Left lobe of liver (tissue), 2 donors: ENCODE measurements around the gene SPARC. TPM values are rescaled to one million over a fixed set of nuclear protein-coding genes. Genes with fewer than 3 reads are reported as not detected.
"Not testable (repeated sequence)": the region's sequence is repeated elsewhere in the genome, so short reads cannot be mapped to it uniquely, and the experiment has no call there.

Experiments
- ATAC-seq: fragments of 200-7000 bp; cut with Tn5 transposase; one replicate; pipeline ENCODE4 v1.9.1; 2020; ENCODE audit warnings: mild to moderate bottlenecking, moderate library complexity
- DNase-seq: peaks from one replicate; pipeline ENCODE4 v3.0.0-alpha.2; 2020; ENCODE audit warnings: low spot score
- total RNA-seq: library from RNA; stranded (reverse); gene quantifications from one replicate; pipeline ENCODE4 v1.2.1, GENCODE V29; 2021
- donor health status: DM: no; HTN: no; CAD: no; lungs with moderate emphysema.
- donor health status: DM: no; HTN: yes; CAD: no.

The SPARC gene
- total RNA-seq, 1 donor from 2014 or later = 90.7 TPM

- DNase-seq (no peak), ATAC-seq (no peak)
Observed at GRCh38 chr5:151700820-151701219, 14.1 kb upstream of the SPARC start.

DNA sequence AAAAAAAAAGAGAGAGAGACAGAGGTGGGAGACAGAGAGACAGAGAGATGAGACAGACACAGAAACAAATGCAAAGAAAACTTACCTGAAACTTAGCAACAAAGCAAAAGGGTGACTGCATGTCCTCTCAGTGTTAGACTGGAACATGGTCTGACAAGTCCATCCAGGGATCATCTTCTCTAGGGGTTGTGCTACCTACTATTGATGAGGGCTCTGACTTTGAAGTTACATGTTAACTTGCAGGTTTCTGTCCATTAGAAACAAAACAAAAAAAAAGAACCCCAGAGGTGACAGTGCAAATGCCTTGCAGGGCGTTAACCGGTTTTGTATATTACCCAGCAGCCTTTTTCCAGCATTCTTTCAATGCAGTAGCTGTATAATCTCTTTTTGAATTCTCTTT, 13.6 kb upstream of the SPARC start:
- no peak for DNase-seq
- ATAC-seq = no peak

- ATAC-seq = peak; percentile 62
- DNase-seq = no peak
Observed at GRCh38 chr5:151699071-151699901, 12.6 kb upstream of the SPARC start.

GRCh38 chr5:151698081-151698480, 11.4 kb upstream of the SPARC start:
- ATAC-seq = not testable (repeated sequence)

GRCh38 chr5:151697452-151697851, 10.7 kb upstream of the SPARC start:
- DNase-seq (no peak), ATAC-seq (no peak)

More at GRCh38 chr5:151698081-151698480, 11.4 kb upstream of the SPARC start:
- not testable (repeated sequence) for DNase-seq

- ATAC-seq = no peak
Observed at GRCh38 chr5:151696470-151697061, 9.9 kb upstream of the SPARC start.

DNA sequence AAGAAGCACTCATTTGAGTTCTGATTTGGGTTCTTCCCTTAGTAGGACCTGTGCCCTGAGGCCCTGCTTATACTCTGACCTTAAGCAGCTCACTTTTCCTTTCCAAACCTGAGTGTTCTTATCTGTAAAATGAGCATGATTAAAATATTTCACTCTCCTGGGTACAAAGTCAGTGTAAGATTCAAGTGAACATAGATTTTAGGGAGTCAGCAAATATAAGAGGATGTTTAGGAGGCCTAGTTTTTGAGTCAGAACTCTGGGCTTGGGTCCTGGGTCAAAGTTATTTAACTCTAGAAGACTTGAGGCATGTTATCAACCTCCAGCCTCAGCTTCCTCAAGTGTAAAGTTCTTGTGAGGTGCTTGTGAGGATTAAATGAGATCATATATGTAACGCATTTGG, 8.7 kb upstream of the SPARC start:
- DNase-seq = no peak
- no peak for ATAC-seq

More at GRCh38 chr5:151696470-151697061, 9.9 kb upstream of the SPARC start:
- DNase-seq = no peak

- DNase-seq (no peak), ATAC-seq (no peak)
Observed at GRCh38 chr5:151694035-151694485, 7.3 kb upstream of the SPARC start.

- no peak for DNase-seq
Observed at GRCh38 chr5:151692312-151692711, 5.6 kb upstream of the SPARC start.

GRCh38 chr5:151691706-151692105, 5.0 kb upstream of the SPARC start:
- DNase-seq = no peak
- no peak for ATAC-seq

More at GRCh38 chr5:151692312-151692711, 5.6 kb upstream of the SPARC start:
- no peak for ATAC-seq

- ATAC-seq, DNase-seq: not testable (repeated sequence)
Observed at GRCh38 chr5:151689591-151689990, 2.9 kb upstream of the SPARC start.

GRCh38 chr5:151688436-151688835, 1.7 kb upstream of the SPARC start:
- ATAC-seq = no peak
- no peak for DNase-seq

GRCh38 chr5:151685749-151686673, 704 bp downstream of the SPARC start:
- DNase-seq (no peak), ATAC-seq (no peak)

DNA sequence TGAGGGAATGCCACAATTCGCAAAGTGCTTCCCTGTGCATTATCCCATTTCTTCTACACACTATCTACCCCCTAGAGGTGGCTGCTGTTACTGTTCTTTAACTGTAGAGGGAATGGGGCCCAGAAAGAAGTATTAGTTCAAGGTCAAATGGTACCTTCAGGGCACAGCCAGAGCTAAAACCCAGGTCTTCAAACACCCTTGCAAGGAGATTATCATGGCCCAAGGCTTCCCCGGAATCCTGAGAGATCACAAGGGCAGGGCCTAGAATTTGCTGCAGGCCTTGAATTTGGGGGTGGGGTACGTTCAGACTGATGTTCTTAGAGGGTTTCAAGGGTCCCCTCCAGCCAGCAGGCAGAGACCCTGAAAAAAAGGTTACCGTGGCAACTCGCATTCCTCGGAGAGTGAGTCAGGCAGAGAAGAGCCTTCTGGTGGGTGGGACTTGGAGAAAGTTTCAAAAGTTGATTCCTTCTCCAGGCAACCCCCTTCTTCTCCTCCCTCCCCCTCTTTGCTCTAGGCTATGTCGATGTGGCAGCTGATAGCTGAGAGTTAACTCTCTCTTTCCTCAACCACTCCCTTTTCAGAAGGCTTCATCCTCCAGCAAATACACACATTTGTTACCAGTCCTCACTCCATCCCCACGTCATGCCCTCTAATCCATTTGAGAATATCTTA, 1.9 kb downstream of the SPARC start:
- peak; percentile 38 for ATAC-seq
- DNase-seq = no peak

DNA sequence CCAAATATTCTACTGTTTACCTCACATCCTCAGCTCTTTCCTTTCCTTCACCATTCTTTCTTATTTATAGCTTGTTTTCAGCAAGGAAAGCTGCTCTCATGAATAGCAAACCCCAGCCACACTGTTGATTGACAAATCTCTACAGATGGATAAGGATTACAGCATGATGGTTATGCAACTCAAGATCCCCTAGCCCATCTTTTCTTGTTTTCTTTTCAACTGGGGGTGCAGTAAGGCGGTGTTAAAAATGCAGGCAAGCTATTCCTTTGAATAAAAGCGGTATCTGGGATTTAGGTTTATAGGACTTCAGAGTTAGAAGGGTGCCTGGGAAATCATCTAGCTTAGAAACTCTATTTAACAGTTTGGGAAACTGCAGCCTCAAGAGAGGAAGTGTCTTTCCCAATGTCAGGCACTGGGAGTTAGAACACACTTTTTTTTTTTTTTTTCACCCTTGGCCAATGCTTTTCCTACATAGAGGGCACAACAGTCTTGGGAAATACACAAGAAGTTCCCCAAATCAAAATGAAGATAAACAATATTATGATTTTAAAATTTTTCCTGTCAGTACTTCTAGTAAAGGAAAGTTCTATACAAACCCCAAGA, 2.6 kb downstream of the SPARC start:
- DNase-seq = no peak
- ATAC-seq = no peak

GRCh38 chr5:151683444-151683843, 3.3 kb downstream of the SPARC start:
- ATAC-seq = no peak
- no peak for DNase-seq

DNA sequence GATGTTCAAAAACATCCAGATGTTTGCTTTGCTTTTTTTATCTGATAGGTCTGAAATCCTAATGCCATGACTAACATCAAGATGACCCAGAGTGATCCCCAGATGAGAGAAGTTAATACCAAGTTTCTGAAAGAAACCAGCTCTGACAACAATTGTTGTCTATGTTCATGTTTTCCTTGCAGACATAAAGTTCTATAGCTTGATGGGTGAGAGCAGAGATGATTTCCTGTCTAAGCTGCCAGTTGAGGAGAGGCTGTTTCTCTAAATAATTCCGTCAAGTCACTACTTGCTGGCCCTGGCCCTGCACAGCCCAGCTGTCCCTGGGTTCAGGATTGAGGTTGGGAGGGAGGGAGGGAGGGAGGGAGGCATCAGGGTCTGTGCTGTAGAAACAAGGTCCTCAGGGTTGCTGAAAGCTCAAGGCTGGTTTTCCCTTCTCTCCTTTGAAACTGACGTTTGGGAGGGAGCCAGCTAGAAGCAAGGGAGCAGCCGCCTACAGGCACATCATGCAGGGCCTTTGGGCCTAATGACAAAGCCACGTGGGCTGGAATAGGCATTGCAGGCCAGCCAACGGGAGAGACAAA, 3.9 kb downstream of the SPARC start:
- DNase-seq = no peak
- ATAC-seq = no peak

DNA sequence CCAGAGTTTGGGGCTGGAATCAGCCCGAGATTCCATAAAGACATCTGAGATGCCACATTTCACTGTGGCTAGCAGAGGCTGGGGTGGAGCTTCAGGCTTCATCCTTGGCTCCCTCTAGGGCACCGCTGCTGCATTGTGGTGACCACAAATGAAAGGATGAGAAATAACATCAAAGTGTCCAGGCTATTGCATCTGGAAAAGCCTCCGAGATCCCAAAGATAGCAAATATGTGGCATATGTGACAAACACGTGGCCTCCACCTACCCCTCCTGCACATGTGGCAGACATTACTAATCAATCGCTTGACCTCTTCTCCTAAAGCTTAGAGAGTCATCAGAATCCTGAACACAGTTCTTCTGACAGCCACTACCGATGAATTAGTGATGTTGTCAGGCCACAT, 4.5 kb downstream of the SPARC start:
- no peak for ATAC-seq
- DNase-seq = no peak

- no peak for ATAC-seq
- no peak for DNase-seq
Observed at GRCh38 chr5:151680944-151681427, 5.7 kb downstream of the SPARC start.

- not testable (repeated sequence) for DNase-seq, ATAC-seq
Observed at GRCh38 chr5:151680156-151680505, 6.6 kb downstream of the SPARC start.
